HG02870 (cell line): ENCODE results near the gene SNAP25.

Experiments used
- ATAC-seq: cut with Tn5 transposase; IDR thresholded peaks from one replicate; pipeline ENCODE4 v1.9.1; 2021; ENCODE audit warnings: mild to moderate bottlenecking, moderate library complexity; ENCODE audit not compliant: unreplicated experiment

SNAP25 gene

DNA sequence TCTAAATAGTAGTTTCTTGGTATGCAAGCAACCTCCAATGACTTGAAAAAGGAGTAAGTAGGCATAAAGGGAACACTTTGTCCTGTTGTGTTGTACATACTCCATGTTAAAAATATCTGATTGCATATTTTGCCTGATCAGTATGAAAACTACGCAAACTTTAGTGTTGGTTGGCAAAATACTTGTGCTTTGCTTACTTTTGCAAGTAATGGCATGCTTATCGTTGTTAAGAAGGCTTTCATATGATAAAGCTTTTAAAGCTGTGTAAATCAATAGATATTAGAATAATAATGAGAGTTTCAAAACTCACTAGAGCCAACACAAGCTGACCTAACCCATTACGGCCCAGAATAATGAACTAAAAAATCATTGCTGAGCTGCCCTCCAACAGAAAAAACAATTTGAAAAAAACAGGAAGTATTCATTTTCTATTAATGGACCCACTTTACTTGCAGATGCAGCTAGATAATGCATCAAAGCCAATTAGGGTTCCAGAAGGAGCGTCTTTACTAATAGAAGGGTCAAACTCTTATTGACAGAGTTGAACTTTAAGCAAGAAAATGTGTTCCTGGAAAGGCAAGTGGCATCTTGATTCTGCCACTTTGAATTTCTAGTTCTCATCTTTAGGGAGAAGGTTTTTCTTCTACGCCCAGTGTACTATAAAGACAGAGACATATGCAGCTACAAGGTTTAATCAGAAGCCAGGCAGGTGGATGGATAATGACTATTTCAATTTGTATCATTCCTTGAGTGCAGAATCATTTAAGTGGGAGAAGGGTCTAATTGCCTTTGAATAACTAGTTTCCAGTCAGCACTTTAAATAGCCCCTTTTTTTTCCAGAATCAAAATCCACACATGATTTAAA is 82.2 kb downstream of the SNAP25 start:
- no peak for ATAC-seq

DNA sequence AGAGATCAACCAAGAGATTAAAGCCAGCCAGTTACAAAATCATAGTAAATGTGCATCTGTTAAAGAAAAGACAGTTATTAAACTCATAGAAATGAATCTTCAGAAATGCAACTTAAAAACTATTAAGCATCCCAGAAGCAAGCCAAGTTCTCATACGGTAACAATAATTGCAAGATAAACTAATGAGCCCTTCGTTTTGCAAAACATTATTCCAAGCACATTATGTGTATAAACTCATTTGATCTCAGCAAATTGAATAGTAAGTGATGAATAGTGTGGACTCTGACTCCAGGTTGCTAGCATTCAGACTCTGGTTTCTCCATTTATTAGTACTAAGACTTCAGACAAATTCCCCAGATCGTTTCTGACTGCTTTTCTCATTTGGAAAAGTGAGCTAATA is 85.2 kb downstream of the SNAP25 start:
- no peak for ATAC-seq

DNA sequence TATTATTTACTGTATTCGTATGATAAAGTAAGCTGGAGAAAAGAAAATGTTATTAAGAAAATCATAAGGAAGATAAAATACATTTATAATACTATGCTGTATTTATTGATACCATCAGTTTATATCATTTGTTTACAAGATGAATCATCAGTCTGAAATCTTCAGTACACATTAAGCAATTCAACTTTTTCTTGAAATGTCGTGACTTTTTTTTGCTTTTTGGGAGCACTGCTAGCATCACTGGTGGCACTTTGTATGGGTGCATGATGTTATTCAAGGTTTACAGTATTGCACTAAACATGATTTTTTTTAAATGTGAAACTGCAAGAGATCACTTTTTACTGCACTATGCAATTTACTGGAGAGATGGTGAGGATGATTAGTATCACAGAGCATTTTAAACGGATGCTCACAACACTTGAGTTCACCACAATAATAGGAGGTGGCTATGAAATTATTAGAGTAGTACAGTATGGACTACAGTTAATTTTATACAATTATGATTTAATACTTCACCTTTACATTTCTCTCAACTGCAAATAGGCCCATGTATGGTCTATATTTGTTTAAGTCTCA is 85.9 kb downstream of the SNAP25 start:
- ATAC-seq = no peak

DNA sequence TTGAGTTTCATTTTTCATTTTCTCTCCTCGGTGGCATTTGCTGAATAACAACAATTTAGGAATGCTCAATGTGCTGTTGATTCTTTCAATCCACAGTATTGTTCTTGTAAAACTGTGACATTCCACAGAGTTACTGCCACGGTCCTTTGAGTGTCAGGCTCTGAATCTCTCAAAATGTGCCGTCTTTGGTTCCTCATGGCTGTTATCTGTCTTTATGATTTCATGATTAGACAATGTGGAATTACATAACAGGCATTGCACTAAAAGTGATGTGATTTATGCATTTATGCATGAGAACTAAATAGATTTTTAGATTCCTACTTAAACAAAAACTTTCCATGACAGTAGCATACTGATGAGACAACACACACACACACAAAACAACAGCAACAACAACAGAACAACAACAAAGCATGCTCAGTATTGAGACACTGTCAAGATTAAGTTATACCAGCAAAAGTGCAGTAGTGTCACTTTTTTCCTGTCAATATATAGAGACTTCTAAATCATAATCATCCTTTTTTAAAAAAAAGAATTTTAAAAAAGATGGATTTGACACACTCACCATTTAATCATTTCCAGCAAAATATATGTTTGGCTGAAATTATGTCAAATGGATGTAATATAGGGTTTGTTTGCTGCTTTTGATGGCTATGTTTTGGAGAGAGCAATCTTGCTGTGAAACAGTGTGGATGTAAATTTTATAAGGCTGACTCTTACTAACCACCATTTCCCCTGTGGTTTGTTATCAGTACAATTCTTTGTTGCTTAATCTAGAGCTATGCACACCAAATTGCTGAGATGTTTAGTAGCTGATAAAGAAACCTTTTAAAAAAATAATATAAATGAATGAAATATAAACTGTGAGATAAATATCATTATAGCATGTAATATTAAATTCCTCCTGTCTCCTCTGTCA is 88.1 kb downstream of the SNAP25 start:
- no peak for ATAC-seq

DNA sequence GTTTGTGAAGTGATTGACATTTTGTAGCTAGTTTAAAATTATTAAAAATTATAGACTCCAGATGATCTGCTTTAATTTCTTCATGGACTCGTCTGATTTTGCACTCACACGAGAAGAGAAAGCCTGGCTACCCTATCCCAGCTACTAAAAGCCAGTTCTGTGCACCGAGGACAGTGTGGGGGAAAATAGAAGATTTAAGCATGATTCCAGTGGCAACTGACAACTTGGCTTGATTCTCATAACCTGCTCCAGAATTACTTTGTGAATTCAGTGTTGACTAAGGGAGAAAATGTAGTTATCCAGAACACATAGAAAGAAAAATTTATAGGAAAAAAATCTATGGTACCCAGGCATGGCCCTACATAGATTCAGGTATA is 88.7 kb downstream of the SNAP25 start:
- ATAC-seq = no peak

DNA sequence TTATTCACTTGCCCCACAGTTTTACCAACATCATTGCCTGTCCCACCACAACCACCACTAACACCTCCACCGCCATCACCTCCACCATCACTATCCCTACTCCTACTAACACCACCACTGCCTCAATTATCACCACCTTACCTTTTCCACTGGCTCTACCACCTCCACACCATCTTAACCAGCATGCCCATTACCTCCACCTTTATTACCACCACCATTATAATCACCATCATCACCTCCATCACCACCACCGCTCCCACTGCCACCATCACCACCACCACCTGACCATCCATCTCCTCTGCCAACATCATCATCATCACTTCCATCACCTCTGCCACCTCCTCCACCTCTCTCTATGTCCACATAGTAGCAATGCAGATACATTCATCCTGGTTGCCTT is 90.0 kb downstream of the SNAP25 start:
- ATAC-seq = no peak

DNA sequence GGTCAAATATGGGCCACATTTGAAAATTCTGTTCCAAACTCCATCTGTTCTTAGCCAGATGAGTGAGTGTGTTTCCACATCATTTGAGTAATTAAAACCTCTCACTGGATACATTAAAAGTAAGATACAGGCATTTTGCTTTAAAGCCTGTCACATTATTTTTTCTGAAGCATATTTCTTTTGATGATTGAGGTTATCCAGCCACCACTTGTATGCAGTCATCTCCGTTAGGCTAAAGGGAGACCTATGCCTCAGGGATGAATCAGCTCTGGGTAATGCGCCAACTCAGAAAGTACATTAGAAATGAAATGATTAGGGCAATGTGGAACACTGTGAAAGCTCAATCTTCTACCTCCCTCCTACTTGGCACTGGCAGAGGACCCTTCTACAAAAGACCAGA is 90.7 kb downstream of the SNAP25 start:
- ATAC-seq = no peak

DNA sequence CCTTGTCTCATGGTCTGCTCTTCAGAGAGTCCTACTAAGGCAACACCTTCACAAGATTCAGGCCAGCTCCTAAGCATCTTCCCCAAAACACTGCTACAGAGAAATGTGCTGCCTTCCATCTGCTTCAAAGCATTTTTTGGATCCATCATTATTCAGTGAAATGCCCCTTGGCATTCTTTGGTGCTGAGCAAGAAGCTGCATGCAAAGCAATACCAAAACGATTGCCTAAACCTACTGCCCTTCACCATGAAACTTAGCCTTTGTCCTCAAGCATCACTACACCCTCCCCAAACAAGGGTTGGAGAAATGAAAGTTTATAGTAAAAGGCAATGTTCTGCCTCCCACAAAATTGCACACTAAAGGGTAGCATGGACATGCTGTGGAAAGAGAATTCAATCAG is 93.5 kb downstream of the SNAP25 start:
- ATAC-seq = no peak

DNA sequence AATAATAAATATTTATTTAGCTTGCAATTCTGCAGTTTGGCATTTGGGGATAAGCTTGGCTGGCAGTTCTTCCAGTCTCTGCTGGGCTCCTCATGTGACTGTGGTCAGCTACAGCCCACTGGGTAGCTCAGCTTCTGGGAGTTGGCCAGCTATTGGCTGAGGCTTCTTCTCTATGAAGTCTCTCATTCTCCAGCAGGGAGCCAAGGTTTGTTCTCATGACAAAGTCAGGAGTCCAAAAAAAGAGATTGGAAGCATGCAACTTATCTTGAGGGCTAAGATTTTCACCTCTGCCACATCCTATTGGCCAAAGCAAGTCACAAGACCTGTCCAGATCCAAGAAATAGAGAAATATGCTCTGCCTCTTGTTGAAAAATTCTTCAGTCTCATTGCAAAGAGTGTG is 94.6 kb downstream of the SNAP25 start:
- no peak for ATAC-seq

DNA sequence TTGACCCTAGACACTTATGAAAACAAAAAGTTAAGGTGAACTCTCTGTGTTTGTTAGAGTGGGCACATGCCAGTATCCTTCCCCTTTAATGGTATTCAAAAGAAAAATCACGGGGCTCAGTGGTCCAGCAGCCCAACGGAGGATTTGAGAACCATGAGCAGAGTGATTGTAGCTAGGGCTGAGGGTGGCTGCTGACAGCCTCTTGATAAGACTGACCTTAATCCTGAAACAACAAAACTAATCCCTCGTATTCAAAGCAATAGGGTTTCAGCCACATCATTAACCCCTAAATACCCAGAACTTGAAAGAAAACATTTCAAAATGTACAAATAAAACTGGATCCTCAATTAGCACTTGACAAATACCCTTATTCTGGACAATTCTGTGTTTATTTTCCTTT is 95.1 kb downstream of the SNAP25 start:
- ATAC-seq = no peak

DNA sequence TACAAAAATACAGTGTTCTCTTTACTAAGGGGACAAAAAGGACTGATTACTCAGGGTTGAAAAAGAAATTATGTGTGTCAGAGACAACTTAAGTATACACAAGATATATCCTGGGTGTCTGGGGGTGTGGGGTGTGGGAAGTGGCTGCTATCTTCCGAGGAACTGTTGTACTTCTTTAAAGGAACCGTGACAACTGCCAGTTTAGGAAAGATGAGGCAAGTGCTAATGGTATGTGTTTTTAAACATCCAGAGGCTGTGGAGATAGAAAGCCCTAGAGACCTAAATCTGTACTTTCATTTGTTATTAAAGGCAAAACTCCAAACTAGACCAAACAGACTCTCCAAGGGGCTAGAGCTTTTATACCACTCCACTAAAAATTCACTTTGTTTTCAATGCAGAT is 95.6 kb downstream of the SNAP25 start:
- no peak for ATAC-seq

DNA sequence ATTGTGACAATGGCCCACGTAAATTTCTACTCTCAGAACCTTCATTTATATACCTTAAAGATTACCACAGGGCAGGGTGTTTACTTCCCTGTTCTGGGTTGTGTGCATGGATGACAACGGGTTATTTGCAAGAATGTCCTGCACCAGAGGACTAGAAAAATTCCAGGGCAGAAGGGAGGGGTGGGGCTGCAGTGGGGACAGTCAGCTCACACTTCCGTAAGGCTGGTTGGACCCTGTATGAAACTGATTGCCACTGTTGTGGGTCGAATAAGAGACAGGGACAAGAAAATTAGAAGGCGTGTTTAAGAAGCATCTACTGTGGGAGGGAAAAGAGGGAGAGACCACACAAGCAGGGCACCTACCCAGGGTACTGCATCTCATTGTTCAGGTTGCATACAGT is 96.5 kb downstream of the SNAP25 start:
- ATAC-seq = no peak

DNA sequence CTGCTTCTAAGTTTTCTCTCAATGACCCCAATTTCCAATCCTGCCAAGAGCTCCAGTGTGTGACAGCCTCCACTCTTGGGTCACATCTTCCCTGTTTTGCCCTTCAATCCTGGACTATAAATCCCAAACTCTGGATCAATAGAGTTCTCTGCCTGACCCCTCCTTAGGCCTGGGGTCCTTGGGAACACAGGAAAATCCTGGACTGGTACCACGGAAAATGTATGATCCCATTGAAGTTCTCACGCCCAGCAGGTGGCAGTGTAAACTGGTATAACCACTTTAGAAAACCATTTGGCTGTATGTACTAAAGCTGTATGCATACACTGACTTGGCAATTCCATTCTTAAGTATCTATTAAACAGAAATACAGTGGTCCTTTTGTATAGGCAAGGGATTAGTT is 98.0 kb downstream of the SNAP25 start:
- no peak for ATAC-seq

DNA sequence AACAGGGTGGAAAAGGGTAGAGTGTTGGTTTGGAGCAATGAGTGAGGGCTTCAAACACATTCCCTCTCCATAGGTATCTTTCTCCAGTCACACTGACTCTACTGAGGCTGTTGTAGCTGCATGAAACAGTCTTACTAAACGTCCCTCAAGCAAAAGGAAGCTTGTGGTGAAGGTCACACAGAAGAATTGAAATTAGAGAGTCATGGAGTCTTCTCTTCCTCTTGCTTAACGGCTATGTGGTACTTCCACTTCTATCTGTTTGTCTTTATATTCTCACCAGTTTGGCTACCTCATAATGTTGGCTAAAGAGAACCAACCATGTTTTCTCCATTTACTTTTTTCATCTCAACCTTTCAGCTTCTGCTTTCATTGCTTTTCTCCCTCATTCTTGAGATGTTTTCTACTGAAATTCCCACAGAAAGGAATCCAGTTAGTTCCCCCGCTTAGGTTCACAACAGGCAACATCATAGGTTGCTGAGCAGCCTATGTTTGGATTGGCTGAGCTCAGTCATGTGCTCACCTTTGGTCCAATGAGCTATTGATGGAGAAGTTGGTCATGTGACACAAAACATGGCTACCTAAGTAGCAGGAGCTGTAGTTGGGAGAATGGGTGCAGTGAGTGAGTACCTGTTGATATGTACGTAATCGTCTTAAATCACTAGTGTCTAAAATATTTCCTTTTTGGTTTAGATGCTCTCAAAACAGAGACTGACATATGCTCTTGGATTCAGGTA is 99.8 kb downstream of the SNAP25 start:
- ATAC-seq = no peak

DNA sequence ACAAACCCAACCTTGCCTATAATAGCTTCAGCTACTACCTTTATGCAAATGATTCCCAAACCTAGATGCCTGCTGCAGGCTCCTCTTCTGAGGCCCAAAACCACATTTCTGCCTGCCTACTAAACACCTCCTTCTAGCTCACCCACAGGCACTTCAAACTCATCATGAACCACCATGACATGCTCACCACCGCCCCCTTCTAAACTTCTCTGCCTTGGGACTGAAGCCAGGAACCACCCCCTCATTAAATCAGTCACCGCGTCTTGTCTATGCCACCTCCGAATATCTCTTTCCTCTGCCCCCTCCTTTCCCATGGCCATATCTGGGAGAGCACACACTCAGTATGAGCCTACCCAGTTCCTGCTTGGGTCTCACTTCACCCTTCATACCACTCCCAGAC is 101.2 kb downstream of the SNAP25 start:
- no peak for ATAC-seq

DNA sequence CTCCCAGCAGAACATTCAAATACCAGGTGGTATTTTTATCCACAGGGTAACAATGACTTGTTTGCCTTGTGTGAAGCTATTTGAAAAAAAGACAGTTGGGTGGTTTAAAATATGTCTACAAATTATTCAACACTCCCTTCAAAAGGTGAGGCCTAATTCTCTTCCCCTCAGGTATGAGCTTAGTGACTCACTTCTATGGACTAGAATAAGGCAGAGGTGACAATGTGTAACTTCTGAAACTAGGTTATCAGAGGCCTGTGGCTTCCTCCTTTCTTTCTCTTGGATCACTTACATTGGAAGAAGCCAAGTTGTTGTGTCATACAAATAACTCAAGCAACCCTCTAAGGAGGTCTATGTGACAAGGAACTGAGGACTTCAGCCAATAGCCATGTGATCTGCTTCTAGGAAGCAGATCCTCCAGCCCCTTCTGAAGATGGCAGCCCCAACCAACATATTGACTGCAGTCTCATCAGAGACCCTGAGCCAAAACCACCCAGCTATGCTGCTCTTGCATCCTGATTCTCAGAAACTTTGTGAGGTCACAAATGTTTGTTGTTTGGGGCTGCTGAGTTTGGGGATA is 102.6 kb downstream of the SNAP25 start:
- ATAC-seq = no peak

DNA sequence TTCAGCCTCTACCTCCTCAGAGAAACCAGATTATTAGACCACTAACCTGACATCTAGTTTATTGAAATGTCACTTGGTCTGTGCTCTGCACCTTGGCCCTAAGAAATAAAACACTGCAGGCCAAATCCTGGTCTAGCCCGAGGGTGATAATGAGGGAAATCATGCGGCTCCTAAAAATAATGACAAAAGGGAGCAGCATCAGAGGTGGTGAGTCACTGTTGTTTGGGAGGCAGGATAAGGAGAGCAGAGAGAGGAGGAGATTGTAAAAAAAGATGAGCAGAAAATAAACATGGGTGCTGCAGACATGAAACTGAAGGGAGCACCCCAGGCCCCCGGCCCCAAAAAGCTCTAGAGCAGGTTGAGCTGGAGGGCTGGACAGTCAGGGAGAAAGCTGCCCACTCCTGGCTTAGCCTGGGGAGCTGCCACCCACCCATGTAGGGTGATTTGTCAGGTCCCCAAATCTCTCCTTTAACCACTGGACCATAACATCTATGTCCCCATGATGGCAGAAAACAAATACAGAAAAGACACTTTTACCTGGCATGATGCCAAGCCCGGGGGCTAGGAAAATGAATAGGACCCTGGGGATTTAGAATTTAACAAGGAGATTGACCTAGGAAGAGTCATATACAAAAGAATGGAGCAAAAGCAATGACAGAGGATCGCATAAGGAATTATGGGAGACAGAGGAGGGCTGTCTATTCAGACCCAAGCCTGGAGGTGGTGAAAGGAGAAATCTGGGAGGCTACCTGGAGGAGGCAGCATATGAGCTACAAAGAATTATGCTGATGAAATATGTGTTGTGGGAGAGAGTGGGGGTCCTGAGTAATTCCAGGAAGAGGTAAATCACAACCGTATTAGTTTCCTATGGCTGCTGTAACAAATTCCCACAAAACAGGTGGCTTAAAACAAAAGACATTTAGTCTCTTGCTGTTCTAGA is 103.7 kb downstream of the SNAP25 start:
- ATAC-seq = no peak

DNA sequence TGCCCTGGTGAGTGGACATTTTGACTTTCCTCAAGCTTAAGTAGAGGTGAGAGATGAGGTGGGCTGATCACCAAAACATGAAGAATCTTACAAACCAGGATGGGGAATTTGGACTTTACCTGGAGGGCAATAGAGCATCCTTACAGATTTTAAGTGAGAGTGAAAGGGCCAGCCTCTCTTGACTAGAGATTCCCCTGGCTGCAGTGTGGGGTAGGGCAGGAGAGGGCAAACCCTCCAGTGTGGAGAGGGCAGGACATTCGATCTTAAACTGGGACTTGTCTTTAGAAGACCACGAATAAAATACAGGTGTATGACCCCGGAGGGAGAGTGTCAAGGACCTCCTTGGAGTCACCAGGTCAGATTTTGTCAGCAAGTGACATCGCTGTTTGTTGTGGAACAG is 105.1 kb downstream of the SNAP25 start:
- ATAC-seq = no peak

DNA sequence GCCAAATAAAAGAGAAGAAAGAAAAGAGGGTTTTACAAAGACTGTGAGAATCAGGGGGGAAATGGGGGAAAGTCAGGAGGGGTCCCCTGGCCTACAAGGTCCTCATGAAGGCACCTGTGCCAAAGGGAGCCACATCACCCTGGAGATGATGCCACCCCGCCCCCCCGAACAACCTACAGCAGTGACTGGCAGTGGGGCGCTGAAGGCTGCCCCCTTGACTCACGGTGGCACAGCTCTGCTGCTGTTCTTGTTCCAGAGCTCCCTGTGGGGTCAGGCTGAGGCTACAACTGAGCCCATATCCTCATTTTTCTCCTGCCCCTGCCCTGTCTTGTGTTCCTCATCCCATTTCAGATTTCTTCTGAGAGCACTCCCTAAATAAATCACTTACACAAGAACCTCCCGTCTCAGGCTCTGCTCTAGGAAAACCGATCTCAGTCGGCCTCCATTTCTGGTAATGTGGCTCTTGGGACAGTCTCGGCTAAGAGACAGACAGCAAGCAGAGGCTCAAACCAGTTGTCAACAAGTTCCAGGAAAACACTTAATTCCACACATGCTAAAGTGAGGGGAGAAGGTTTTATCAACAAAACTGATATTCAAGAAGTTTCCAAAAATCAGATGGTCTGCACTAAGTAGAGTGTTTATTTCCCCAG is 105.7 kb downstream of the SNAP25 start:
- no peak for ATAC-seq
